HG02938 (cell line): ENCODE results near the gene PNPLA7.

Experiments used
- ATAC-seq: cut with Tn5 transposase; IDR thresholded peaks from one replicate; pipeline ENCODE4 v1.9.1; 2021; ENCODE audit warnings: mild to moderate bottlenecking, moderate library complexity; ENCODE audit not compliant: unreplicated experiment

The PNPLA7 gene

DNA sequence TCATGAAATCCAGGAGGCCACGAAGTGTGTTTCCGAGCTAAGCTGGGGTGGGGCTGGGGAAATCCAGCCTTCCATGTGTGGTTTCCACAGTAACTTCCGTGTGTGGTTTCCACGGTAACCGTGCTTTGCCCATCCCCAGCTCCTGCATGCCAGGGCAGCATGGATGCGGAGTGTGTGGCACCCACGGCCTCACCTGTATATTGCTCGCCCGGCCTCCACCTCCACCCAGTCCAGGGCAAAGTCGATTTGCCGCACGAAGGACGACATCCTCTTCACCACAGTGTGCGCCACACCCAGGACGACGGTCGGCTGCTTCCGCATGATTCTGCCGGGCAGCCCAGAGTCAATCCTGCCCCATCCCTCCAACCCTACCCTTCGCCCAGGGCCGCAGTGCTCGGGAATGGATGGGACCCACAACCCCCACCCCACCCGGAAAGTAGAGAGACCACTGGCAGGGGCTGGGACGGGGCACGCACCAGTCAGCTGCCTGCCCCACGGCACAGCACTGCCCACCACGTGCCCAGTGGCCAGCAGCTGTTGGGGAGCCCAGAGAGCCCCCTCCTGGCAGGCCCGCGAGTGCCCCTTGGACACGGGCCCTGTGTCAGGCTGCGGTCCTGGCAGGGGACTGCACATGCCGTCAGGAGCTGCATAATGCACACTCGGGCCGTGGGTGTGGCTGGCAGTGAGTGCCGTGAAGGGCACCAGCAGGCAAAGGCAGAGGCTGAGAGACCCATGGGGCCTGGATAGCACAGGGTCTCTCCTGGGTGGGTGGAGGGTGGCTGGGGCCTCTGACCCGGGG lies 52.1 kb downstream of the PNPLA7 start:
- ATAC-seq, result no peak

DNA sequence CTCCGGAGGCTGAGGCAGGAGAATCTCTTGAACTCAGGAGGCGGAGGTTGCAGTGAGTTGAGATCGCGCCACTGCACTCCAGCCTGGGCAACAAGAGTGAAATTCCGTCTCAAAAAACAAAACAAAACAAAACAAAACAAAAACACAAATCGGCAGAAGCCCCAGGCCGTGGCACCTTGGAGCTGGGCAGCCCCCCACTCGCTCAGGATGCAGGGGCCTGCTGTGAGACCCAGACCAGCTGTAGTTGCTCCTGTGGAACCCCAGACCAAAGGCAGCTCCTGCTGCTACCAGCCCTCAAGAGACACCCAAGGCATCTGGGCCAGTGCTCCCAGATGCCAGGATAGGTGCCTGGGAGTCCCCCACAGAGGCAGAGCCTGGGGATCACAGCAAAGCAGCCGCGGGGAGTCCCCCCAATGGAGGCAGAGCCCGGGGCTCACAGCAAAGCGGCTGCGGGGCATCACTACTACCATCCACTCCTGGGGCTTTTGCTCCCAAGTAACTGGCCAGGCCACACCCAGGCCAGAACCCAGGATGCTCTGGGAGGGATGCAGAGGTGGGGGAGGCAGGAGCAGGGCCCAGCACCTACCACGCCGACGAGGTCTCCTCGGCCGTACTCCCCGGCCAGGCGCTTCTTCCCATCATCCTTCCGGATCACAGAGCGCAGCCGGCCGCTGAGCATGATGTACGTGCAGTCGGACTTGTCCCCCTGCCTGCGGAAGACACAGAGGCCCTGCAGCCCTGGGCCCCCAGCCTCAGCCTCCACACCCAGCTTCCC lies 53.4 kb downstream of the PNPLA7 start:
- ATAC-seq, result no peak

DNA sequence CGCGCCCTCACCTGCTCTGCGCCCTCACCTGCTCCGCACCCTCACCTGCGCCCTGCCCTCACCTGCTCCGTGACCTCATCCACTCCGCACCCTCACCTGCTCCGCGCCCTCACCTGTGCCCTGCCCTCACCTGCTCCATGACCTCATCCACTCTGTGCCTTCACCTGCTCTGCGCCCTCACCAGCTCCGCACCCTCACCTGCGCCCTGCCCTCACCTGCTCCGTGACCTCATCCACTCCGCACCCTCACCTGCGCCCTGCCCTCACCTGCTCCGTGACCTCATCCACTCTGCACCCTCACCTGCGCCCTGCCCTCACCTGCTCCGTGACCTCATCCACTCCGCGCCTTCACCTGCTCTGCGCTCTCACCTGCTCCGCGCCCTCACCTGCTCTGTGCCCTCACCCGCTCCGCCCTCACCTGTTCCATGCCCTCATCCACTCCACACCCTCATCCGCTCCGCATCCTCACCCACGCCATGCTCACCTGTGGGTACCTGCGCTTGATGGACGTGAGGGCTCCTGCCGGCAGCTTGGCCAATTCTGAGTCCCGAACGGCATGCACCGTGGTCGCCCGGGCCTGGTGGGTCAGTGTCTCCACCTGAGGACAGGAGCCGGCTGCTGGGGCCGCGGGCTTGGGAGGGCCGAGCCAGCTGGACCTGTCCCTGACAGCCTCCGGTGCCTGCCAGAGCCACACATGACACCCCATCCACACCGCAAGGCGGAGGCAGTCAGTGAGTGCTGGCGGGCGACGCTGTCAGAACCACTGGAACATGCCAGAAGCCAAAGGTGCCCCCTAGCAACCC lies 55.5 kb downstream of the PNPLA7 start:
- no peak for ATAC-seq

DNA sequence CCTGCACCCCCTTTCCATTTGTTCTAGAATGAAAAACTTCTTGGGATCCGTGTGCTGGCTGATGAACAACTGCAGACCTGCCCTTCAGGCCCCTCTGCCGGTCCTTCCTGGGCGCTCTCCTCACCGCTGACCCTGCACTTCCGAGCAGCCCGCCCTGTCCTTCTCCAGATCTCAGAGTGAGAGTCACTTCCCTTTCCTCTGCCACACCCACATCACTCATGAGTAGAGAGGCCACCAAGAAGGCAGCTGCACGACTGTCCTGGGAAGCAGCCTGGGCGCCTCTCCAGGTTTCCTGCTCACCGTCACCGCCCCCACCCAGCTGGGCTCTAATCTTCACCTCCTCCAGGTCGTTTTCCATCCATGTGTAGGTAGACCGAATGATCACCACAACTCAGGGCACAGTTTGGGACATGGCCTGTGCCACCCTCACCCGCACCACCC lies 56.1 kb downstream of the PNPLA7 start:
- no peak for ATAC-seq

DNA sequence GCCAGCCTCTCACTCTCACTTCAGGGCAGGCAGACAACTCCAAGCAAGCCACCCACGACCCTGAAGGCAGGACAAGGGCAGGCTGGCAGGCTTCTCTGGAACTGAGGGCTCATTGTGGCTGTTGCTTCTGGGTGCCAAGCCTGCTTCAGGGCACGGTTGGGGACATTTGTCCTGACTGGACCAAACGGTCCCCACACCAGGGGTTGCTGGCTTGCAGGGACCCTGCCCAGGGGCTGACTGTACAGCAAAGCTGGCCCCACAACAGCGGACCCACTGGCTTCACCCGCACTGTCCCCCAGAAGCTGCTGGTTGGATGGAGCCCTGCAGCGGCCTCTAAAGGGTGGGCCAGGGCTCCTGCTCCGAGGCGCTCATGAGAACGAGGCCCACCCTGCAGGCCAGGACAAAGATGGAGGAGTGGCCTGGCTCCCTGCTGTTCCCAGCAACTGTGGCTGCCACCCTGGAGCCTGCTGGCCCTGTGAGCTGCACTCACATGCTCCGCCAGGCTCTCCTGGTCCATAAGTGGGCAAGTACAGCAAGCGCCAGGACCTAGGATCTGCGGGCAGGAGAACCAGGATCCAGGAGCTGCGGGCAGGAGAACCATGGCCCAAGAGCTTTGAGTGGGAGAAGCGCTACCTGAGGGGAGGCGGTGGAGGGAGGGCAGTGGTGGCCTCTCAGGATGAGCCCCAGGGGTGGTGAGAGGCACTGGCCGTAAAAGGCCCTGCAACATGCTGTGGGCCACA lies 56.7 kb downstream of the PNPLA7 start:
- no peak for ATAC-seq

DNA sequence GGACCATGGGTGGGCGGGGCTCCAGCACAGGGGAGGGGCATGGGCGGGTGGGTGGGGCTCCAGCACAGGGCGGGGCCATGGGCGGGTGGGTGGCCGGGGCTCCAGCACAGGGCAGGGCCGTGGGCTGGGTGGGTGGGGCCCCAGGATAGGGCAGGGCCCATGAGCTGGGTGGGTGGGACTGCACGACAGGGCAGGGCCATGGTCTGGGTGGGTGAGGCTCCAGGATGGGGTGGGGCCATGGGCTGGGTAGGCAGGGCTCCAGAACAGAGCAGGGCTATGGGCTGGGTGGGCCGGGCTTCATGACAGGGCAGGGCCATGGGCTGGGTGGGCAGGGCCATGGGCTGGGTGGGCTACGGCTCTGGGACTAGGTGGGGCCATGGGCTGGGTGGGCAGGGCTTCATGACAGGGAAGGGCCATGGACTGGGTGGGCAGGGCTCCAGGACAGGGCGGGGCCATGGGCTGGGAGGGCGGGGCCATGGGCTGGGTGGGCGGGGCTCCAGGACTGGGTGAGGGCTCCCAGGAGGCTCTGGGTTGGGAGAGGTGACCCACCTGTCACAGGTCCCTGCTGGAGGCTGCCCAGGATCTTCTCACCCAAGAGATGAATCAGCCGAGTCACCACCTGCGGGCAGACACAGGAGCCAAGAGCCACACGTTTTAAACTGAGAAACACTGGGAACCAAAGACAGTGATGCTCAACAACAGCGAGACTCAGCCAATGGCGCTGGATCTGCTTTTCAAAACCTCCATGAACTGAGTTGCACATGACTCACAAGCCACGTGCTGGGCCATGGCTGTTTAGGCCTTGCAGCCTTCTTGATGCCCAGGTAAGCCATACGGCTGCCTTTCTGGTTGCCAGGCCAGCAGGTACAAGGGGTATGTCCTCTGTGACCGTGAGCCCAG lies 57.5 kb downstream of the PNPLA7 start:
- ATAC-seq, result no peak

DNA sequence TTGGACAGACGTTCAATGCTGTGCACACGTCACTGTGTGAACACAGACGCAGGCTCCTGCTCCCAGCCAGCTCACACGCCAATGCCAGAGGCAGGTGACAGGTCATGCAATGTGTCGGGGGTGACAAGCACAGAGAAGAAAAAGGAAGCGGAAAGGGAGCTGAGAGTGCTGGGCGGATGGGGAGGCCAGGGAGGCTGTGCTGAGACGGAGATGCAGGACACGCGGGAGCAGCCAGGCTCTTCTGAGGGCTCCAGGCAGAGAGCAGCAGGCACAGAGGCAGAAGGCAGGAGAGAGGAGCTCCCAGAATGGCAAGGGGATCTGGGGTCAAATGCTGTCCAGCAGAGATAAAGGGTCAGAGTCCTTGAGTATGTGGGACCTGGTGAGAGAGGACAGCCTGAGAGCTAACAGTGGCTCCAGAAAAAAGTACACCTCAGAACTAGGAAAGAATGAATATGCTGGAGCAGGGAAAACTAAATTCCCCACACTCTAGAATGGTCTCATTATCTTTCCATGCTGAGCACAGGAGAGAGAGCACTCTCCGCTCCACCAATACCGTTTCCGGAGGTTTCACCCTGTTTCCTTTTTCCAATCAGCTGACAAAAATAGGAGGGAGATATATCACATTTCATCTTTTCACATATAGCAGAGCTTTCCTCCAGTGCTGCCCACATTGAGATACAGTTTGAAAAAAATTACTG lies 58.3 kb downstream of the PNPLA7 start:
- ATAC-seq, result no peak

DNA sequence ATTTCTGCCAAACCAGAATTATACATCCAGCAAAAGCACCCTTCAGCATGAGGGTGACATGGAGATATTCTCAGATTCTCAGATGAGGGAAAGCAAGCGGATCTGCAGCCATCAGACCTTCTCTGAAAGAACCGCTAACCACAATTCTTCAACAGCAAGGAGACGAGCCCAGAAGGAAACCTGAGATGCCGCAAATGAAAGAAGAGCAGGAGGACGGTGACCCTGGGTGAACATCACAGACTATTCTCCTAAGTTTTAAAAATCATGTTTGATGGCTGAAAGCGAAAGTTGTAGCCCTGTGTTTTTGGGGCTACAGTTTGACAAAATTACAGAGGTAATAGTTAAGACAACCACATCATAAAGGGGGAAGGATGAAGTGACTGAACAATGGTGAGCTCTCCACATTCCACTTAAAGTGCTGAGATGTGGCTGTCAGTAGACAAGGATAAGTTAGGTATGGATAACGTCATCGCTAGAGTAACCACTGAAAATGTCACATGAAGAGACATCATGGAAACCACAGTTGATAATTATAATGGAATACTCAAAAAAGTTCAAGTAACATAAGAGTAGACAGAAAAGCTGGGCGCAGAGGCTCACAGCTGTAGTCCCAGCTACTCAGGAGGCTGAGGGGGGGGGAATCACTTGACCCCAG lies 59.5 kb downstream of the PNPLA7 start:
- no peak for ATAC-seq

DNA sequence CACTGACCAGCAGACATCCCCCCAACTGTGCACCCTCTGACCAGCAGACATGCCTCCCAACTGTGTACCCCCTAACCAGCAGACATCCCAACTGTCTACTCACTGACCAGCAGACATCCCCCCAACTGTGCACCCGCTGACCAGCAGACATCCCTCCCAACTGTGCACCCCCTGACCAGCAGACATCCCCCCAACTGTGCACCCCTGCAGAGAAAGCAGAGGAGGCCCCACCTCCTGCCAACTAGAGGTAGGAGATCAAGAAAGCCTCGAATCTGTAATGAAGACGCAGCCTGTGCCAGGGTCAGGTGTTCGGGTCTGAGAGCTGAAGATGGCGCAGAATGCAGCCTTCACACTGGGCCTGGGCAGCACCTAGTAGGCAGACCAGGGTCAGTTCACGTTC lies 61.3 kb downstream of the PNPLA7 start:
- ATAC-seq, result no peak

DNA sequence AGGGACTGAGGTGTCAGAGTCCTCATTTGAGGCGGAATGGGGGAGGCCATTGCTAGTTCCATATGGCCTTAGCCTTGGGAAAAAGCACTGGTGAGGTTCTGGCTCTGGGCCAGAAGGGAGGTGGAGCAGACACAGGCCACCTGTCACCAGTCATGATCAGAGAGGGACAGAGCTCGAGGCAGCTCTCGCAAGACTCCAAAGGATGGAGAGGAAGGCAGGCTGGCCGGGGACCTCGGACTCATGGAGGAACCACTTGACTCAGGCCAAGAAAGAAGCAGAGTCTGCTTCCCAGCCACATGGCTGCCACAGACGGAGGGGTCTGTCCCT lies 61.9 kb downstream of the PNPLA7 start:
- ATAC-seq, result no peak

DNA sequence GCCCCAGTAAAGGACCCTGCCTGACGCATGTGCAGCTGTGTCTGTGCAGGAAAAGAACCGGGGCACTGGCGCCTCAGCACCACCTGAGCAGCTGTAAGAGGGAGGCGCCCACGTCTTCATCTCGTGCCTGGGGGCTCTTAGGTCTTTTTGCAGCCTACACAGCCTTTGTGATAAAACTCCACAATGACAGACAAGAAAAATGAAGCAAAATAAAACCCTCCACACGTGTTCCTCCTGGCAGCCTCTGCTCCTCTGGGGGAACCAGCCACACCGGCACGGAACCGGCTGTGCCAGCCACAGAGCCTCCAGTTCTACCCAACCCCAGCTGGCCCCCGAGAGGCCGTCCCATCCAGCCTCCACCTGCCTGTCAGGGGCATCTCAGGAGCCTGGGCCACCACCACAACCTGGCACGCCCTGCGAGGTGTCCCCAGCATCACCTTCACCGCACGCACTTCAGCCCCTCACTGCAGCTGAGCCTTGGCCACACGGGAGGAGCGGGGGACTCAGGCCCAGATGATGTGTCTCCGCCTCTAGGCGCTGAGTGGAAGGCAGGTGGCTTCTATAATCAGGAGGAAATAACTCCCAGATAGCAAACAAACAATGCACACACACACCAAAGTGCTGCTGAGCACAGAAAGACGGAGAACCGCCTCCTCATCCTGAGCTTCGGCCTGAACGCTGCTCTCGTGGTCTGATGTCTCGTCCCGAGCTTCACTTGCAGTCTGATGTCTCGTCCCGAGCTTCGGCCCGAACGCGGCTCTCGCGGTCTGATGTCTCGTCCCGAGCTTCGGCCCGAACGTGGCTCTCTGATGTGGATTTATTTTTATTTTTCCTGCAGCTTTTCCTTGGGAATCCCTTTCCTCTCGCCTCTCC lies 62.5 kb downstream of the PNPLA7 start:
- no peak for ATAC-seq

DNA sequence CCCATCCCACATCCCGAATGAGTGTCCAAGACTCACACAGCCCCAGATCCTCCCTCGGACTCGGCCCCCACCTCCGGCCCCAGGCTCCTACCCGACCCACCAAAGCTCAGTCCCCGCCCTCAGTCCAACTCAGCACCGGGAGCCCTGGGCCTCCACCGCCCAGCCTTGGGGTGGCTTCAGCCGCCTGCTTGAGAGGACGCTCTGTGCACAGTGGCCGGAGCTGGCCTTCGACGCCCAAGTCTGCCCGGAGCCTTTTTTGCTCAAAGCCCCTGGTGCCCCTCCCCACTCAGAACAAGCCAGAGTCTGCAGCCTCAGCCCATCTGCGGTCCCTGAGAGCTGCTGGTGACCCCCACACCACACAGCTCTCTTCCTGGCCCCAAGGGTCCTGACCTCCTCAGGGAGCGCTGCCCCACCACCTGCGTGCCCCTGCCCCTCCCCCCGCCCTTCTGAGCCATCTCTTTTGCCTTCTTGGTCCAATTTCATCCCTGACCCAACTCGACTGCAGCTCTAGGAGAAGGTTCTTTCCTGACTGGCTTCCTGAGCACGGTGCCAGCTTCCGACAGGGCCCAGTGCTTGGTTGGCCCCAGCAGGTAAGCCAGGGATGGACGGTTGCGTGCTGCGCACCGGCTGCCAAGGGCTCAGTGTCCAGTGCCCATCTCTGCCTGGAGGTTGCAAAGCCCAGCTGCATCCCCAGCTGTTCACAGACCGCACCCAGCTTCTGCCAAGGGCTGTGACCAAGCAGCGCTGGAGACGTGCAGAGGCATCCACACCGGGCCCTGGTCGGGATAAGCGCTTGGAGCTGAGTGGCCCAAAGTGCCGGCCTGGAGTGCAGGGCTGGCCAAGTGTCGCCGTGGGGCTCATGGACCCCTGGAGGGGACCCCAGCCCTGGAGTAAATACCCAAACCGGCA lies 63.4 kb downstream of the PNPLA7 start:
- no peak for ATAC-seq

DNA sequence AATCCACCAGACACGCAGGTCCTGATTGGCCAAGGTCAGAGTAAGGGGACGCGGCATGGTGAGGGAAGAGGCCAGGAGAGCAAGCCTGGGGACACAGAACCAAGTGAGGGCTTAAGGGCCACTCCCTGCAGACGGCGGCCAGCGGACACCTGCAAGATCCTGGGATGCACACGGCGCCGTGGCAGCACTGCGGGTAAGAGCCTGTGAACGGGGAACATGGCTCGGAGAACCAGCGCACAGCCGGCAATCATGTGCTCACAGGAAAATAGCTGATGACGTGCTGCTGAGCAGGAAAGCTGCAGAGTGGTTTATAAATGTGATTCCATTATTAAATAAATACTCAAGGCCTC lies 64.1 kb downstream of the PNPLA7 start:
- no peak for ATAC-seq

DNA sequence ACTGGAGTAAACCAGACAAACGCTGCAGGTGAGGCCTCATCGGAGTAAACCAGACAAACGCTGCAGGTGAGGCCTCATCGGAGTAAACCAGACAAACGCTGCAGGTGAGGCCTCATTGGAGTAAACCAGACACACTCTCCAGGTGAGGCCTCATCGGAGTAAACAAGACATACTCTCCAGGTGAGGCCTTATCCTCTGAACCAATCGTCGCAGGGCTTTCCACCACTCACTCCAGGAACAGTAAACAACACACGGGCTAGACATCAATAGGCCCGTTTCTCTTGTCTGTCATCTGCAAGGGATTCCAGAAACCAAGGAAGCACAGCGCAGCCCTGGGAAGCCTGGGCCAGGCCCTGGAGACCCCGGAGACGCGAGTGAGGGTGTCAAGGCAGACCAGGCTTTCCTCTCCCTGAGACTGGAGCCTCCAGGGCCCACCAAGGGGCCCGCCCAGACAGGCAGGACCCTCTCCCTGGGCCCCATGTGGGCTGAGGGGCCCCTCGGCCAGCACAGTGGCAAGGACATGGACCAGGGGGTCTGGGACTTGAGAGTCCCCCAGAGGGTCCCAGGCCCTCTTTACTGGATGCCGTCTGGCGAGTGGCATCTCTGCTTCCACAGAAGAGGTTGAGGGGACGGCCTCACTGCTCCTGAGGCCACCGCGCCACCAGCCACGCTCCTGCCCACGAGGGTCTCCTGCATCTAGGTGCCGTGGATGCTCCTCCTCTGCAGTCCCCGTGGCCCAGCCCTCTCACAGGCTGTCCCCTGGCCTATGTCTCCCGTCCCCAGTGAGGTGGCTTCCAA lies 64.7 kb downstream of the PNPLA7 start:
- ATAC-seq, result no peak

DNA sequence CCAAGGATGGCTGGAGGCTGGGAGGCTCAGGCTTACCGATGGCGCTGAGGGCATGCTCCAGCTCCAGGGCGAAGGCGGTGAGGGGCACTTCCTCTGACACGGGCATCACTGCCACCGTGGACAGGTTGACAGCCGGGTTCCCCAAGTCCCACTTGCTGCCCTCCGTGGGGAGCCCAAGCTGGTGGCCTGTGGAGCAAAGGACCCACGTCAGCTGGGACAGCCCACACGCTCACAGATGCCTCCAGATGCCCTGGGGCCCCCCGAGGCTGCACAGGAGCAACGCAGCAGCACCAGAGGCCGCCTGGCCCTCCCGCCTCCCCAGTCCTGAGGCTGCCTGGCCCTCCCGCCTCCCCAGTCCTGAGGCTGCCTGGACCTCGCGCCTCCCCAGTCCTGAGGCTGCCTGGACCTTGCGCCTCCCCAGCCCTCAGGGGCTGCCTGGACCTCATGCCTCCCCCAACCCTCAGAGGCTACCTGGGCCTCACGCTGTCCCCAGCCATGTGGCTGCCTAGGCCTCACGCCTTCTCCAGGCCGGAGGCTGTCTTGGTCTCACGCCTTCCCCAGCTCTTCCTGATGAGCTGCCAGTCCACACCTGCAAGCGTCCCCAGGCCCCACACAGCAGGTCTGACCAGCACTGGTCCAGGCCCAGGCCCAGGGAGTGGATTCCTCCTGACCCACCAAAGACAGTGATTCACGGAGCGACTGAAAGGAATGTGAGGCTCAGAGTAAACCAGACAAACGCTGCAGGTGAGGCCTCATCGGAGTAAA lies 65.5 kb downstream of the PNPLA7 start:
- ATAC-seq, result no peak
